H1 (cell line): ENCODE data around the gene HSH2D.

Experiments used
- ATF3 ChIP-seq: IDR thresholded peaks from 2 replicates; pipeline ENCODE4 v1.6.1; 2011; ENCODE audit warnings: low read depth, mild to moderate bottlenecking, low read length; ENCODE audit not compliant: insufficient read depth
- CTCF ChIP-seq, 3 experiments: IDR thresholded peaks; 1 replicate in 2 of 3; 2 replicates in 1 of 3; pipeline versions ENCODE4 v1.5.1 to v1.6.1; 2011; ENCODE audit warnings: low read length in 3 of 3, mild to moderate bottlenecking in 3 of 3, inconsistent platforms in 2 of 3, low read depth in 1 of 3, moderate library complexity in 1 of 3; ENCODE audit not compliant: insufficient read depth in 1 of 3; ENCODE audit errors: control extremely low read depth in 1 of 3
- EP300 ChIP-seq, 2 experiments: IDR thresholded peaks; 1 replicate in 1 of 2; 2 replicates in 1 of 2; pipeline ENCODE4 v1.6.1; 2011 to 2012; ENCODE audit warnings: low read depth in 2 of 2, low read length in 2 of 2, mild to moderate bottlenecking in 2 of 2, borderline replicate concordance in 1 of 2, inconsistent platforms in 1 of 2, moderate library complexity in 1 of 2
- KDM1A ChIP-seq: fragments of 200-600, 300-600 bp; sonication (generic); IDR thresholded peaks from 2 replicates; pipeline ENCODE4 v1.7.1; 2016; ENCODE audit warnings: mild to moderate bottlenecking, low read length, borderline replicate concordance
- MAFK ChIP-seq: IDR thresholded peaks from 2 replicates; pipeline ENCODE4 v1.6.1; 2012; ENCODE audit warnings: low read depth, mild to moderate bottlenecking, improper control_type of control experiment, low read length
- POLR2AphosphoS5 ChIP-seq: IDR thresholded peaks from 2 replicates; pipeline ENCODE4 v1.6.1; 2011; ENCODE audit warnings: low read depth, low read length
- TAF1 ChIP-seq: IDR thresholded peaks from 2 replicates; pipeline ENCODE4 v1.6.1; 2011; ENCODE audit warnings: mild to moderate bottlenecking, low read depth, low read length

GRCh38 chr19:16185768-16186123 lies 42.3 kb downstream of the HSH2D start:
- TF ChIP-seq TAF1 (no peak), EP300 (IDR thresholded peaks at IDR 0.05; ENCODE audit: borderline replicate concordance in 1 of 2, low read depth in 2 of 2, low read length in 2 of 2) (no peak), CTCF (IDR thresholded peaks at IDR 0.05; ENCODE audit: control extremely low read depth in 1 of 3, insufficient read depth in 1 of 3, low read depth in 1 of 3, low read length in 3 of 3) (peak; percentile 53 to 62 (median 61)), POLR2AphosphoS5 (no peak), ATF3 (no peak), MAFK (no peak), KDM1A (no peak)
